Glutamatergic neuron (in vitro differentiated cells): ENCODE measurements around the gene DENND2C. TPM values are rescaled to one million over a fixed set of nuclear protein-coding genes. Genes with fewer than 3 reads are reported as not detected.

Source experiments
- DNase-seq: peaks from one replicate; pipeline ENCODE4 v3.0.0; 2022
- H3K27ac Mint-ChIP-seq: one replicate; pipeline ENCODE4 v1.8.0; 2020; ENCODE audit warnings: mild to moderate bottlenecking, mixed read lengths, inconsistent platforms; ENCODE audit not compliant: unreplicated experiment
- H3K27me3 Mint-ChIP-seq: one replicate; pipeline ENCODE4 v1.8.0; 2020; ENCODE audit warnings: mild to moderate bottlenecking, moderate library complexity, mixed read lengths, inconsistent platforms; ENCODE audit not compliant: unreplicated experiment
- H3K36me3 Mint-ChIP-seq: one replicate; pipeline ENCODE4 v1.8.0; 2020; ENCODE audit warnings: mild to moderate bottlenecking, mixed read lengths, inconsistent platforms; ENCODE audit not compliant: unreplicated experiment
- H3K4me1 Mint-ChIP-seq: one replicate; pipeline ENCODE4 v1.8.0; 2020; ENCODE audit warnings: mild to moderate bottlenecking, low read depth, mixed read lengths, inconsistent platforms; ENCODE audit not compliant: unreplicated experiment
- H3K4me3 Mint-ChIP-seq: one replicate; pipeline ENCODE4 v1.8.0; 2020; ENCODE audit warnings: mild to moderate bottlenecking, mixed read lengths, inconsistent platforms; ENCODE audit not compliant: unreplicated experiment
- H3K9me3 Mint-ChIP-seq: one replicate; pipeline ENCODE4 v1.8.0; 2020; ENCODE audit warnings: mild to moderate bottlenecking, moderate library complexity, mixed read lengths, inconsistent platforms; ENCODE audit not compliant: unreplicated experiment
- total RNA-seq: library from RNA; stranded (reverse); fragmentation: NEBNext Ultra II Directional; extraction: Animal tissue kit (Norgen Biotek cat#: 25700); gene quantifications from one replicate; pipeline ENCODE4 v1.2.1, GENCODE V29; 2021; ENCODE audit not compliant: unreplicated experiment
- TF ChIP-seq, protein P1 (sequence below): fragments of 200-600 bp; sonication (generic); IDR thresholded peaks from one replicate; pipeline ENCODE4 v1.5.0; 2021; ENCODE audit not compliant: partially characterized antibody, unreplicated experiment

DENND2C gene
- total RNA-seq, 1 donor from 2014 or later: 0.54 TPM

GRCh38 chr1:114702737-114703136 lies 32.9 kb upstream of the DENND2C start:
- Mint-ChIP-seq H3K27ac (no peak overlapping the region), H3K9me3 (no peaks in the 10 kb centered on the region), H3K36me3 (no peaks in the 10 kb centered on the region), H3K4me3 (no peak overlapping the region), H3K27me3 (no peaks in the 10 kb centered on the region), H3K4me1 (no peaks in the 10 kb centered on the region)
- DNase-seq: no peak
- TF ChIP-seq, protein P1, sequence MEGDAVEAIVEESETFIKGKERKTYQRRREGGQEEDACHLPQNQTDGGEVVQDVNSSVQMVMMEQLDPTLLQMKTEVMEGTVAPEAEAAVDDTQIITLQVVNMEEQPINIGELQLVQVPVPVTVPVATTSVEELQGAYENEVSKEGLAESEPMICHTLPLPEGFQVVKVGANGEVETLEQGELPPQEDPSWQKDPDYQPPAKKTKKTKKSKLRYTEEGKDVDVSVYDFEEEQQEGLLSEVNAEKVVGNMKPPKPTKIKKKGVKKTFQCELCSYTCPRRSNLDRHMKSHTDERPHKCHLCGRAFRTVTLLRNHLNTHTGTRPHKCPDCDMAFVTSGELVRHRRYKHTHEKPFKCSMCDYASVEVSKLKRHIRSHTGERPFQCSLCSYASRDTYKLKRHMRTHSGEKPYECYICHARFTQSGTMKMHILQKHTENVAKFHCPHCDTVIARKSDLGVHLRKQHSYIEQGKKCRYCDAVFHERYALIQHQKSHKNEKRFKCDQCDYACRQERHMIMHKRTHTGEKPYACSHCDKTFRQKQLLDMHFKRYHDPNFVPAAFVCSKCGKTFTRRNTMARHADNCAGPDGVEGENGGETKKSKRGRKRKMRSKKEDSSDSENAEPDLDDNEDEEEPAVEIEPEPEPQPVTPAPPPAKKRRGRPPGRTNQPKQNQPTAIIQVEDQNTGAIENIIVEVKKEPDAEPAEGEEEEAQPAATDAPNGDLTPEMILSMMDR: no peak

GRCh38 chr1:114701931-114702330 lies 32.1 kb upstream of the DENND2C start:
- TF ChIP-seq, protein P1: no peak
- Mint-ChIP-seq H3K4me3 (no peak overlapping the region), H3K27me3 (no peaks in the 10 kb centered on the region), H3K4me1 (no peaks in the 10 kb centered on the region), H3K9me3 (no peaks in the 10 kb centered on the region), H3K36me3 (no peaks in the 10 kb centered on the region), H3K27ac (no peak overlapping the region)
- no peak for DNase-seq

DNA sequence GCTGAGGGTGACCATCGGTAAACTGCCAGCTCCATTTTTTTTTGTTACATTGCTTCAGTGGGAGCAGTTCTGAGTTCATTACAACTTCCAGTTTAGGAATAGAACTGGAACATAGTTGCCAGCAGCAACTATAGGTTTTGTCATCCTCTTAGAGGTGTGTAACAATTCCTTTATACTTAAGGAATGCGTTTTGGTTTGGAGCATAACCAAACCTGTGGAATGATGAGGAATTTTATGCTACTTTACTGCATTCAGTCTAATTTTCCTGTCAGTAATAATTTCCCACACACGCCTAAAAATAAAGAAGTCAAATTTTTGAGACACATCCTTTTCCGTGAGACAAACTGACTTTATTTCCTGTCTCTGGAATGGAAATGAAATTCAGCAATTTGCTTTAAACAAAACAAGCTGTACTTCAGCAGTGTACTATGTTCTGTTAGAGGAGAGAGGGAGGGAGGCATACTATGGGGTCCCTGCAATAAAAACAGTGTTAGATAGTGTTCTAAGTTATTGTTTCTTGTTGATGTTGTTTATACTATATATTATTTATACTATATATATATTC lies 30.3 kb upstream of the DENND2C start:
- Mint-ChIP-seq H3K4me1 (no peaks in the 10 kb centered on the region), H3K27me3 (no peaks in the 10 kb centered on the region), H3K36me3 (no peaks in the 10 kb centered on the region), H3K27ac (no peak overlapping the region), H3K4me3 (no peak overlapping the region), H3K9me3 (no peaks in the 10 kb centered on the region)
- DNase-seq: no peak
- TF ChIP-seq, protein P1: no peak

- H3K27ac Mint-ChIP-seq: no peak overlapping the region
- H3K4me1 Mint-ChIP-seq: no peaks in the 10 kb centered on the region
- H3K36me3 Mint-ChIP-seq: no peaks in the 10 kb centered on the region
- H3K4me3 Mint-ChIP-seq: no peak overlapping the region
- no peaks in the 10 kb centered on the region for H3K27me3 Mint-ChIP-seq
- TF ChIP-seq, protein P1: no peak
- no peaks in the 10 kb centered on the region for H3K9me3 Mint-ChIP-seq
- no peak for DNase-seq
Measured at GRCh38 chr1:114696810-114697209, 27.0 kb upstream of the DENND2C start.

GRCh38 chr1:114695430-114696058 lies 25.7 kb upstream of the DENND2C start, which contains the start of gene AMPD1:
TSS of gene AMPD1 (minus strand) at chr1:114695546. CDS start at chr1:114695471, 75 bp downstream.
- H3K36me3 Mint-ChIP-seq: no peaks in the 10 kb centered on the region
- peaks cover 2% of the 10 kb centered on the region for H3K27me3 Mint-ChIP-seq
- no peak within 1 kb of the TSS for H3K4me3 Mint-ChIP-seq
- H3K27ac Mint-ChIP-seq: no peak within 1 kb of the TSS
- H3K9me3 Mint-ChIP-seq: peaks cover 2% of the 10 kb centered on the region
- no peaks in the 10 kb centered on the region for H3K4me1 Mint-ChIP-seq
- DNase-seq: no peak
- TF ChIP-seq, protein P1: no peak
